Fibroblast of lung (primary cell): ENCODE data around the gene DMRTC2.

ENCODE experiments used
- CTCF ChIP-seq, 2 donors: IDR thresholded peaks in 1 of 2; conservative IDR thresholded peaks in 1 of 2; 1 replicate in 1 of 2; 2 replicates in 1 of 2; pipeline ENCODE4 v1.5.1; 2011 to 2012; ENCODE audit warnings: low read length in 2 of 2, control low read depth in 1 of 2, inconsistent platforms in 1 of 2, low read depth in 1 of 2, mild to moderate bottlenecking in 1 of 2
- EZH2 ChIP-seq: IDR thresholded peaks from 2 replicates; pipeline ENCODE4 v1.5.1; 2012; ENCODE audit warnings: low read length, control low read depth, mild to moderate bottlenecking; ENCODE audit errors: missing control alignments

- TF ChIP-seq CTCF (conservative IDR thresholded peaks at IDR 0.05 in 1 of 2, IDR thresholded peaks at IDR 0.05 in 1 of 2; ENCODE audit: low read depth in 1 of 2, low read length in 2 of 2) (no peak), EZH2 (no peak)
These were observed 1.5 kb upstream of the DMRTC2 start for GRCh38 chr19:41843371-41843770.
